HepG2 (cell line): ENCODE results near the gene PYGO1. TPM values are rescaled to one million over a fixed set of nuclear protein-coding genes. Genes with fewer than 3 reads are reported as not detected.

Source experiments
- polyA plus RNA-seq, 8 experiments: library from polyadenylated mRNA; depleted of rRNA in 3 of 8; stranded (reverse) in 7 of 8; unstranded in 1 of 8; fragments of >200 nt; fragmentation: Illumina TruSeq in 4 of 8; extraction: Trizol in 4 of 8; gene quantifications; 2 replicates each; pipeline versions ENCODE4 v1.2.1 to v1.2.3, GENCODE V29; 2011 to 2016; ENCODE audit warnings: low read depth in 4 of 8, missing spikeins in 1 of 8, mixed read lengths in 1 of 8; ENCODE audit not compliant: insufficient read depth in 1 of 8
- total RNA-seq, 5 experiments: library from RNA; depleted of rRNA; stranded (reverse); fragments of >200 nt; fragmentation: Illumina TruSeq; extraction: Trizol; gene quantifications; 2 replicates each; pipeline ENCODE4 v1.2.3, GENCODE V29; 2016; ENCODE audit warnings: low read depth in 1 of 5

The PYGO1 gene
- total and polyA plus RNA-seq, 2 of the 13 experiments (the other 11 are each of a cell fraction or from before 2014, with no cell fraction given), result 1.1 to 1.8 TPM

Other genes with a start within 250 kb of the PYGO1 start
- 15.9 and 19.5 TPM in 2 replicates for gene CCPG1, start 180.0 kb downstream of the PYGO1 start, total RNA-seq (2016; rRNA removed; fragmentation: Illumina TruSeq; extraction: Trizol)
- 16.1 and 16.4 TPM in 2 replicates for gene CCPG1, start 180.0 kb downstream of the PYGO1 start, polyA plus RNA-seq (2011; rRNA removed)
- gene PIERCE2, start 179.8 kb downstream of the PYGO1 start, total RNA-seq (2016; rRNA removed; fragmentation: Illumina TruSeq; extraction: Trizol), result not detected in 2 replicates
- 0.09 TPM in 1 of 2 replicates, not detected in the other for gene PIERCE2, start 179.8 kb downstream of the PYGO1 start, polyA plus RNA-seq (2011; rRNA removed)
- gene DNAAF4, start 80.1 kb downstream of the PYGO1 start, total RNA-seq (2016; rRNA removed; fragmentation: Illumina TruSeq; extraction: Trizol), result 0.75 and 2.6 TPM in 2 replicates
- gene DNAAF4, start 80.1 kb downstream of the PYGO1 start, polyA plus RNA-seq (2011; rRNA removed), result 0.21 and 0.65 TPM in 2 replicates
- gene PRTG, start 154.8 kb upstream of the PYGO1 start, total RNA-seq (2016; rRNA removed; fragmentation: Illumina TruSeq; extraction: Trizol), result 17.1 and 22.3 TPM in 2 replicates
- gene PRTG, start 154.8 kb upstream of the PYGO1 start, polyA plus RNA-seq (2011; rRNA removed), result 9.7 and 13.2 TPM in 2 replicates